ENCODE measurements around the gene SORCS1. TPM values are rescaled to one million over a fixed set of nuclear protein-coding genes. Genes with fewer than 3 reads are reported as not detected.
A peak's percentile ranks its signal among the peaks of the same experiment; 100 is the strongest.

Gene SORCS1
- total and polyA plus RNA-seq, 2 of the 8 experiments (the other 6 are each of a cell fraction or from before 2014, with no cell fraction given): 4.1 to 4.6 TPM

GRCh38 chr10:107071301-107071700 lies 93.2 kb downstream of the SORCS1 start:
- POLR2A ChIA-PET (ENCODE audit: partially characterized antibody): no interaction called here
- Histone ChIP-seq H2BK5ac (ENCODE audit: low read depth, low read length) (no peak overlapping the region), H3K4me2 (ENCODE audit: insufficient read depth in 1 of 2, low read depth in 2 of 2, low read length in 2 of 2) (no peak overlapping the region), H2BK12ac (ENCODE audit: low read depth, low read length) (no peak overlapping the region), H3K23me2 (ENCODE audit: low read depth, low read length) (no peaks in the 10 kb centered on the region), H3K14ac (ENCODE audit: insufficient read length) (no peak overlapping the region), H4K8ac (ENCODE audit: extremely low read depth, insufficient read depth, low read length) (no peak overlapping the region), H3K9ac (replicated peaks in 1 of 4; ENCODE audit: extremely low read depth in 1 of 4, low read depth in 3 of 4, low read length in 3 of 4) (no peak overlapping the region), H2BK15ac (ENCODE audit: low read length) (no peak overlapping the region), H3K27ac (ENCODE audit: low read depth, low read length) (no peak overlapping the region), H2BK20ac (ENCODE audit: low read length) (no peak overlapping the region), H2AFZ (ENCODE audit: low read length) (no peak overlapping the region), H3K79me1 (ENCODE audit: low read depth, low read length) (no peaks in the 10 kb centered on the region), H3K36me3 (ENCODE audit: control insufficient read depth in 2 of 4, insufficient read depth in 4 of 4, low read length in 3 of 4) (no peaks in the 10 kb centered on the region), H2AK5ac (ENCODE audit: low read depth, low read length) (no peak overlapping the region), H3K56ac (replicated peaks; ENCODE audit: insufficient read length, low read depth, low read length) (no peak overlapping the region), H4K5ac (ENCODE audit: insufficient read length, low read depth, low read length) (no peak overlapping the region), H3K4me1 (replicated peaks in 1 of 4; ENCODE audit: control insufficient read depth in 3 of 4, insufficient read depth in 4 of 4, low read length in 3 of 4) (peaks cover 0 to 6% (median 3%) of the 10 kb centered on the region in 4 experiments; a peak in 3 of 7 replicates), H3K9me3 (ENCODE audit: insufficient read depth in 2 of 2, low read depth in 1 of 2, low read length in 1 of 2) (no peaks in the 10 kb centered on the region), H3K23ac (ENCODE audit: insufficient read length) (no peak overlapping the region), H3K18ac (ENCODE audit: extremely low read depth, low read length) (no peak overlapping the region), H3K4ac (replicated peaks; ENCODE audit: insufficient read length, low read depth, low read length) (no peak overlapping the region), H2BK120ac (replicated peaks; ENCODE audit: low read depth, low read length) (no peak overlapping the region), H4K20me1 (replicated peaks in 1 of 2; ENCODE audit: control insufficient read depth in 1 of 2, insufficient read depth in 2 of 2, low read length in 2 of 2) (peaks cover 0 to 1% of the 10 kb centered on the region in 2 experiments), H3K79me2 (ENCODE audit: control insufficient read depth in 1 of 2, insufficient read depth in 2 of 2, low read length in 2 of 2) (no peaks in the 10 kb centered on the region), H4K91ac (replicated peaks; ENCODE audit: insufficient read length, low read length) (no peak overlapping the region), H3K27me3 (replicated peaks in 1 of 4; ENCODE audit: control insufficient read depth in 3 of 4, extremely low read depth in 1 of 4, insufficient read depth in 3 of 4, low read length in 3 of 4) (no peaks in the 10 kb centered on the region), H3K4me3 (ENCODE audit: extremely low read depth in 1 of 4, insufficient read depth in 2 of 4, low read depth in 3 of 4, low read length in 4 of 4) (no peak overlapping the region)
- DNase-seq (ENCODE audit: low read depth in 1 of 2, low spot score in 2 of 2) (no peak), FAIRE-seq (no peak)
- WGBS, 2 experiments (ENCODE audit: extremely low coverage in 1 of 2, insufficient coverage in 1 of 2, insufficient read length in 1 of 2, insufficient replicate concordance in 2 of 2, low coverage in 1 of 2, low lambda C conversion rate in 2 of 2, missing lambda C conversion rate in 1 of 2): 87% methylated on average over 4 of the region's 4 CpGs; no CpG with 5 or more reads in 1 of the 2 experiments
- TF ChIP-seq JUND (IDR thresholded peaks at IDR 0.05; ENCODE audit: low read length): peak; percentile 10; the same call in 1 of the 2 replicates
- TF ChIP-seq TCF12 (IDR thresholded peaks at IDR 0.05; ENCODE audit: low read depth, low read length): no peak
- TF ChIP-seq FOSL1 (IDR thresholded peaks at IDR 0.05; ENCODE audit: insufficient read depth, low read depth, low read length): no peak
- CTCF ChIA-PET (ENCODE audit: partially characterized antibody): interaction anchor here (0.7 to 1.3 kb wide), 3 partner anchors 8 to 278 kb away, joined by 3 to 4 read pairs (median 3); no protein-coding TSS in a partner anchor
